GM23338 (cell line): ENCODE results near the gene CCNY. TPM values are rescaled to one million over a fixed set of nuclear protein-coding genes. Genes with fewer than 3 reads are reported as not detected.

Experiments used
- ATAC-seq: fragments of 200-7000 bp; cut with Tn5 transposase; 3 replicates; pipeline ENCODE4 v1.9.1; 2020
- DNase-seq: peaks from one replicate; pipeline ENCODE4 v3.0.0-alpha.2; 2015; ENCODE audit warnings: low spot score
- H2AFZ ChIP-seq: fragments of 200-600 bp; sonication (generic); 2 replicates; pipeline ENCODE4 v1.8.0; 2016; ENCODE audit warnings: antibody characterized with exemption, mild to moderate bottlenecking, moderate library complexity
- H3F3A ChIP-seq: fragments of 200-600 bp; sonication (generic); replicated peaks from 2 replicates; pipeline ENCODE4 v1.8.0; 2017; ENCODE audit warnings: antibody characterized with exemption, mixed run types, low read depth
- H3K27ac ChIP-seq: fragments of 200-600 bp; sonication (generic); 2 replicates; pipeline ENCODE4 v1.6.1; 2016; ENCODE audit warnings: low read depth
- H3K27me3 ChIP-seq: fragments of 200-600 bp; sonication (generic); 2 replicates; pipeline ENCODE4 v1.8.0; 2016; ENCODE audit warnings: mild to moderate bottlenecking, mixed run types, moderate library complexity; ENCODE audit not compliant: insufficient read depth
- H3K36me3 ChIP-seq: fragments of 200-600 bp; sonication (generic); 2 replicates; pipeline ENCODE4 v1.8.0; 2016; ENCODE audit warnings: mild to moderate bottlenecking; ENCODE audit not compliant: insufficient read depth
- H3K4me1 ChIP-seq: fragments of 200-600 bp; sonication (generic); 2 replicates; pipeline ENCODE4 v1.8.0; 2016; ENCODE audit warnings: mild to moderate bottlenecking, moderate library complexity; ENCODE audit not compliant: insufficient read depth
- H3K4me2 ChIP-seq: fragments of 200-600 bp; sonication (generic); 2 replicates; pipeline ENCODE4 v1.7.1; 2017; ENCODE audit warnings: mixed run types
- H3K4me3 ChIP-seq: fragments of 200-600 bp; sonication (generic); 2 replicates; pipeline ENCODE4 v1.6.1; 2016; ENCODE audit warnings: mixed run types
- H3K79me2 ChIP-seq: fragments of 200-600 bp; sonication (generic); replicated peaks from 2 replicates; pipeline ENCODE4 v1.8.0; 2017; ENCODE audit warnings: mild to moderate bottlenecking; ENCODE audit not compliant: insufficient read depth
- H3K9me2 ChIP-seq: fragments of 200-600 bp; sonication (generic); 2 replicates; pipeline ENCODE4 v1.8.0; 2017; ENCODE audit not compliant: insufficient read depth
- H4K20me1 ChIP-seq: fragments of 200-600 bp; sonication (generic); replicated peaks from 2 replicates; pipeline ENCODE4 v1.8.0; 2017; ENCODE audit warnings: mild to moderate bottlenecking; ENCODE audit not compliant: insufficient read depth
- H3K27ac Mint-ChIP-seq: 2 replicates; pipeline ENCODE4 v1.8.0; 2020; ENCODE audit warnings: inconsistent platforms, mild to moderate bottlenecking, moderate library complexity, mixed read lengths
- H3K27me3 Mint-ChIP-seq: 3 replicates; pipeline ENCODE4 v1.8.0; 2022; ENCODE audit warnings: low read depth, mild to moderate bottlenecking, moderate library complexity, mixed read lengths, inconsistent platforms; ENCODE audit not compliant: insufficient read depth, poor library complexity
- H3K36me3 Mint-ChIP-seq: 3 replicates; pipeline ENCODE4 v1.8.0; 2021; ENCODE audit warnings: low read depth, mild to moderate bottlenecking, inconsistent platforms, moderate library complexity, mixed read lengths
- H3K4me1 Mint-ChIP-seq: 3 replicates; pipeline ENCODE4 v1.8.0; 2020; ENCODE audit warnings: mild to moderate bottlenecking, inconsistent platforms, mixed read lengths
- H3K4me3 Mint-ChIP-seq: 3 replicates; pipeline ENCODE4 v1.8.0; 2021; ENCODE audit warnings: moderate library complexity, mild to moderate bottlenecking, inconsistent platforms, mixed read lengths
- H3K9me3 Mint-ChIP-seq: 3 replicates; pipeline ENCODE4 v1.8.0; 2020; ENCODE audit warnings: moderate library complexity, mild to moderate bottlenecking, inconsistent platforms, mixed read lengths
- CREB1 ChIP-seq: fragments of 250-450 bp; sonication (Bioruptor Pico); IDR thresholded peaks from 2 replicates; pipeline ENCODE4 v1.5.0; 2020; ENCODE audit warnings: low read depth, mild to moderate bottlenecking, moderate library complexity
- CTCF ChIP-seq, 2 experiments: fragments of 200-600 bp in 1 of 2; sonication (generic) in 1 of 2; conservative IDR thresholded peaks; 2 replicates each; pipeline versions ENCODE4 v1.5.1 to v1.6.1; 2016 to 2017; ENCODE audit warnings: antibody characterized with exemption in 2 of 2, low read depth in 2 of 2, mild to moderate bottlenecking in 2 of 2, moderate library complexity in 1 of 2
- ZNF114 ChIP-seq: fragments of 250-450 bp; sonication (Bioruptor Pico); IDR thresholded peaks from 2 replicates; pipeline ENCODE4 v1.5.0; 2020; ENCODE audit warnings: mild to moderate bottlenecking, moderate library complexity
- polyA plus RNA-seq: library from polyadenylated mRNA; unstranded; fragments of >200 nt; fragmentation: Nextera tagmentation; extraction: Ambion mirVana; gene quantifications from 2 replicates; pipeline ENCODE4 v1.2.1, GENCODE V29; 2016
- total RNA-seq: library from RNA; depleted of rRNA; stranded (reverse); fragments of >200 nt; shearing (Covaris generic); gene quantifications from 2 replicates; pipeline ENCODE4 v1.2.3, GENCODE V29; 2014
- TF ChIP-seq, protein P1 (sequence below): fragments of 250-450 bp; sonication (Bioruptor Pico); IDR thresholded peaks from 2 replicates; pipeline ENCODE4 v1.5.0; 2020; ENCODE audit warnings: mild to moderate bottlenecking, moderate library complexity

Gene CCNY
- total and polyA plus RNA-seq, 2 experiments from 2014 or later: 14.2 to 29.0 TPM

DNA sequence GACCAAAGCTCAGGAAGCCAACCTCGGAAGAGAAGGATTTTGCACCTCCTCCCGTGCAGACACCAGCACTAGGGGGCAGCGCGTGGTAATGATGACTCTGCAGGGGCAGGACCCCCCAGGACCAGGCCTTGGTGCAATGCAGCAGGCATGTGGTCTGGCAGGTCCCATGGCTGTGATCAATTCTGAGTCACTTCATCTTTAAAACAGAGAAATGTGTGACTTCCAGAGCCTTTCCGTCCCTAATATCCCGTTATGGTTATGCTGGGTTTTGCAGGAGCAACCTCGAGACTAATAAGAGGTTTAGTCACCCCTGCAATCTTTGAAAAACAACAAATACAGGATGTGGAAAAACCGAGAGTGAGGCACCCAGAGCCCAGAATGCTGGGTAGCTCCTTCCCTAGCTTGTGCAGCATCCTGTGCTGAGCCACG is 238.6 kb downstream of the CCNY start:
- Histone ChIP-seq H3K27ac (no peak overlapping the region), H3K9me2 (0 out of 2 replicates have a peak, but pooled peaks cover 3% of the 10 kb centered on the region), H3K4me3 (no peak overlapping the region), H2AFZ (no peak overlapping the region), H3K36me3 (0 out of 2 replicates have a peak, but pooled peaks cover 3% of the 10 kb centered on the region), H3K27me3 (no peaks in the 10 kb centered on the region), H3K79me2 (no peaks in the 10 kb centered on the region), H3F3A (no peaks in the 10 kb centered on the region), H4K20me1 (no peaks in the 10 kb centered on the region), H3K4me1 (peaks cover 4% of the 10 kb centered on the region; the same call in 1 of the 2 replicates), H3K4me2 (no peak overlapping the region)
- no peaks in the 10 kb centered on the region for H3K27me3 Mint-ChIP-seq
- DNase-seq: peak; percentile 61
- H3K36me3 Mint-ChIP-seq: peaks cover 2% of the 10 kb centered on the region
- peaks cover 9% of the 10 kb centered on the region for H3K4me1 Mint-ChIP-seq
- H3K27ac Mint-ChIP-seq: no peak overlapping the region
- peak; percentile 74 for ATAC-seq
- no peak overlapping the region for H3K4me3 Mint-ChIP-seq
- no peaks in the 10 kb centered on the region for H3K9me3 Mint-ChIP-seq
- TF ChIP-seq, protein P1, sequence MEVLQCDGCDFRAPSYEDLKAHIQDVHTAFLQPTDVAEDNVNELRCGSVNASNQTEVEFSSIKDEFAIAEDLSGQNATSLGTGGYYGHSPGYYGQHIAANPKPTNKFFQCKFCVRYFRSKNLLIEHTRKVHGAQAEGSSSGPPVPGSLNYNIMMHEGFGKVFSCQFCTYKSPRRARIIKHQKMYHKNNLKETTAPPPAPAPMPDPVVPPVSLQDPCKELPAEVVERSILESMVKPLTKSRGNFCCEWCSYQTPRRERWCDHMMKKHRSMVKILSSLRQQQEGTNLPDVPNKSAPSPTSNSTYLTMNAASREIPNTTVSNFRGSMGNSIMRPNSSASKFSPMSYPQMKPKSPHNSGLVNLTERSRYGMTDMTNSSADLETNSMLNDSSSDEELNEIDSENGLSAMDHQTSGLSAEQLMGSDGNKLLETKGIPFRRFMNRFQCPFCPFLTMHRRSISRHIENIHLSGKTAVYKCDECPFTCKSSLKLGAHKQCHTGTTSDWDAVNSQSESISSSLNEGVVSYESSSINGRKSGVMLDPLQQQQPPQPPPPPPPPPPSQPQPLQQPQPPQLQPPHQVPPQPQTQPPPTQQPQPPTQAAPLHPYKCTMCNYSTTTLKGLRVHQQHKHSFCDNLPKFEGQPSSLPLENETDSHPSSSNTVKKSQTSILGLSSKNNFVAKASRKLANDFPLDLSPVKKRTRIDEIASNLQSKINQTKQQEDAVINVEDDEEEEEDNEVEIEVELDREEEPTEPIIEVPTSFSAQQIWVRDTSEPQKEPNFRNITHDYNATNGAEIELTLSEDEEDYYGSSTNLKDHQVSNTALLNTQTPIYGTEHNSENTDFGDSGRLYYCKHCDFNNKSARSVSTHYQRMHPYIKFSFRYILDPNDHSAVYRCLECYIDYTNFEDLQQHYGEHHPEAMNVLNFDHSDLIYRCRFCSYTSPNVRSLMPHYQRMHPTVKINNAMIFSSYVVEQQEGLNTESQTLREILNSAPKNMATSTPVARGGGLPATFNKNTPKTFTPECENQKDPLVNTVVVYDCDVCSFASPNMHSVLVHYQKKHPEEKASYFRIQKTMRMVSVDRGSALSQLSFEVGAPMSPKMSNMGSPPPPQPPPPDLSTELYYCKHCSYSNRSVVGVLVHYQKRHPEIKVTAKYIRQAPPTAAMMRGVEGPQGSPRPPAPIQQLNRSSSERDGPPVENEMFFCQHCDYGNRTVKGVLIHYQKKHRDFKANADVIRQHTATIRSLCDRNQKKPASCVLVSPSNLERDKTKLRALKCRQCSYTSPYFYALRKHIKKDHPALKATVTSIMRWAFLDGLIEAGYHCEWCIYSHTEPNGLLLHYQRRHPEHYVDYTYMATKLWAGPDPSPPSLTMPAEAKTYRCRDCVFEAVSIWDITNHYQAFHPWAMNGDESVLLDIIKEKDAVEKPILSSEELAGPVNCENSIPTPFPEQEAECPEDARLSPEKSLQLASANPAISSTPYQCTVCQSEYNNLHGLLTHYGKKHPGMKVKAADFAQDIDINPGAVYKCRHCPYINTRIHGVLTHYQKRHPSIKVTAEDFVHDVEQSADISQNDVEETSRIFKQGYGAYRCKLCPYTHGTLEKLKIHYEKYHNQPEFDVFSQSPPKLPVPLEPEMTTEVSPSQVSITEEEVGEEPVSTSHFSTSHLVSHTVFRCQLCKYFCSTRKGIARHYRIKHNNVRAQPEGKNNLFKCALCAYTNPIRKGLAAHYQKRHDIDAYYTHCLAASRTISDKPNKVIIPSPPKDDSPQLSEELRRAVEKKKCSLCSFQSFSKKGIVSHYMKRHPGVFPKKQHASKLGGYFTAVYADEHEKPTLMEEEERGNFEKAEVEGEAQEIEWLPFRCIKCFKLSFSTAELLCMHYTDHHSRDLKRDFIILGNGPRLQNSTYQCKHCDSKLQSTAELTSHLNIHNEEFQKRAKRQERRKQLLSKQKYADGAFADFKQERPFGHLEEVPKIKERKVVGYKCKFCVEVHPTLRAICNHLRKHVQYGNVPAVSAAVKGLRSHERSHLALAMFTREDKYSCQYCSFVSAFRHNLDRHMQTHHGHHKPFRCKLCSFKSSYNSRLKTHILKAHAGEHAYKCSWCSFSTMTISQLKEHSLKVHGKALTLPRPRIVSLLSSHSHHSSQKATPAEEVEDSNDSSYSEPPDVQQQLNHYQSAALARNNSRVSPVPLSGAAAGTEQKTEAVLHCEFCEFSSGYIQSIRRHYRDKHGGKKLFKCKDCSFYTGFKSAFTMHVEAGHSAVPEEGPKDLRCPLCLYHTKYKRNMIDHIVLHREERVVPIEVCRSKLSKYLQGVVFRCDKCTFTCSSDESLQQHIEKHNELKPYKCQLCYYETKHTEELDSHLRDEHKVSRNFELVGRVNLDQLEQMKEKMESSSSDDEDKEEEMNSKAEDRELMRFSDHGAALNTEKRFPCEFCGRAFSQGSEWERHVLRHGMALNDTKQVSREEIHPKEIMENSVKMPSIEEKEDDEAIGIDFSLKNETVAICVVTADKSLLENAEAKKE (CRISPR knock-in tag): 0 out of 2 replicates have a peak, but pooled peaks have one; percentile 7
- TF ChIP-seq CREB1: 0 out of 2 replicates have a peak, but pooled peaks have one; percentile 30
- TF ChIP-seq CTCF (conservative IDR thresholded peaks at IDR 0.05; ENCODE audit: low read depth in 2 of 2): peak; percentile 61 to 77
- no peak for TF ChIP-seq ZNF114 (CRISPR knock-in tag)
